HG03469 (cell line): ENCODE data around the gene KCNG2.
"Not testable (repeated sequence)": the region's sequence is repeated elsewhere in the genome, so short reads cannot be mapped to it uniquely, and the experiment has no call there.

ENCODE experiments used
- ATAC-seq: cut with Tn5 transposase; IDR thresholded peaks from one replicate; pipeline ENCODE4 v1.9.1; 2021; ENCODE audit warnings: mild to moderate bottlenecking, moderate library complexity, moderate number of reproducible peaks; ENCODE audit not compliant: unreplicated experiment

KCNG2 gene

DNA sequence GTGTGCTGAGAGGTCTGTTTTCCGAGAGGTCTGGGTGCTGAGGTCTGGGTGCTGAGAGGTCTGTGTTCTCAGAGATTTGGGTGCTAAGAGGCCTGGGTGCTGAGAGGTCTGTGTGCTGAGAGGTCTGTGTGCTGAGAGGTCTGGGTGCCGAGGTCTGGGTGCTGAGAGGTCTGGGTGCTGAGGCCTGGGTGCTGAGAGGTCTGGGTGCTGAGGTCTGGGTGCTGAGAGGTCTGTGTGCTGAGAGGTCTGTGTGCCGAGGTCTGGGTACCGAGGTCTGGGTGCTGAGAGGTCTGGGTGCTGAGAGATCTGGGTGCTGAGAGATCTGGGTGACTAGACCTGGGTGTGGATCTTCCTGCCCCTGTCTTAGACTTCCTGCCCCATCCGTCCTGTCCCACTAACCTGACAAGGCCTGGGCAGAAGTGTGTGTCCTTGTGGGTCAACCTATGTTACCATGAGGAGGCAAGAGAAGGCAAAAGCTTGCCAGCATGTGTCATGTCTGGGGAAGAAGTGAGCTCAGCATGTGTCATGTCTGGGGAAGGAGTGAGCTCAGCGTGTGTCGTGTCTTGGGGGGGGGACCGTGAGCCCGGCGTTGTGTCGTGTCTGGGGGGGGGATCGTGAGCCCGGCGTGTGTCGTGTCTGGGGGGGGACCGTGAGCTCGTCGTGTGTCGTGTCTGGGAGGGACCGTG is 69.3 kb downstream of the KCNG2 start:
- no peak for ATAC-seq

DNA sequence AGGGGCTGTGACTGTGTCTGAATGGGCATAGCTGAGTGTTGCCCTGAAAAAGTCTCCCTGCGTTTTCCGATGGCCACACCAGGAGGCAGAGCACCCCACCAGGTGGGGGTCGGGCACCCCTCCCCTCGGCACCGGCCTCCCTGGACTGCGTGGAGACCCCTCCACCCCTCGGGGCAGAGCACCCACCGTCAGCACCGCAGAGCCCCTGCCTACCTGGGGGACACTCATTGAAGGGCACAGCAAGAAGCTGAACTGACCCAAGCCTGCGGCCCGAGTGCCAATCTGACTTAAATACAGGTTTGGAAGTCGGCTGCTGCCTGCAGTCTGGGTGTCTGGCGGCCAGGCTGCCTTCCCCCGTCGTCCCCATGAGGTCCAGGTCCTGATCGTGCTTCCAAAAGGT is 69.9 kb downstream of the KCNG2 start:
- no peak for ATAC-seq

DNA sequence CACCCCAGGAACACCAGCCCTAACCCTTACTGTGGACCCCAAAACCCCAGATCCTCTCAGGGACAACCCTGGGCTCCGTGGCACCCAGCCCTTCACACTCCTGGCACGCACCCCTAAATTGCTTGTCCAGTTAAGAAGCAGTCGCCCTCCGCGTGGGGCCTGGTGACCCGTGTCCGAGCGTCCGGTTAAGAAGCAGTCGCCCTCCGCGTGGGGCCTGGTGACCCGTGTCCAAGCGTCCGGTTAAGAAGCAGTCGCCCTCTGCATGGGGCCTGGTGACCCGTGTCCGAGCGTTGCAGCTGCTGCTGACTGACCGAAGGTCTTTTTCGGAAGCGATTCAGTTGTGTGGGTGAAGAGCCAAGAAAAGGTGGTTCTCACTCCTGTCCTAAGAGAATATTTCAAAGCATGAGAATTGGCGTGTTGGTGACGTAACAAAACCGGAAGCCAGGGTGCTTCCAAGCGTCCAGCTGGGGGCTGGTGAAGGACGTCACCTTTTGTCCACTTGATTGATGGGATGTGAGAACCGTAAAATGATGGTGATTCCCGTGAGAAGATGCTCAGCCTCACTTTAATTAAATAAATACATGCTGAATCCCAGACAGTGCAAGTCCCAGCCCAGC is 70.5 kb downstream of the KCNG2 start:
- ATAC-seq: no peak

DNA sequence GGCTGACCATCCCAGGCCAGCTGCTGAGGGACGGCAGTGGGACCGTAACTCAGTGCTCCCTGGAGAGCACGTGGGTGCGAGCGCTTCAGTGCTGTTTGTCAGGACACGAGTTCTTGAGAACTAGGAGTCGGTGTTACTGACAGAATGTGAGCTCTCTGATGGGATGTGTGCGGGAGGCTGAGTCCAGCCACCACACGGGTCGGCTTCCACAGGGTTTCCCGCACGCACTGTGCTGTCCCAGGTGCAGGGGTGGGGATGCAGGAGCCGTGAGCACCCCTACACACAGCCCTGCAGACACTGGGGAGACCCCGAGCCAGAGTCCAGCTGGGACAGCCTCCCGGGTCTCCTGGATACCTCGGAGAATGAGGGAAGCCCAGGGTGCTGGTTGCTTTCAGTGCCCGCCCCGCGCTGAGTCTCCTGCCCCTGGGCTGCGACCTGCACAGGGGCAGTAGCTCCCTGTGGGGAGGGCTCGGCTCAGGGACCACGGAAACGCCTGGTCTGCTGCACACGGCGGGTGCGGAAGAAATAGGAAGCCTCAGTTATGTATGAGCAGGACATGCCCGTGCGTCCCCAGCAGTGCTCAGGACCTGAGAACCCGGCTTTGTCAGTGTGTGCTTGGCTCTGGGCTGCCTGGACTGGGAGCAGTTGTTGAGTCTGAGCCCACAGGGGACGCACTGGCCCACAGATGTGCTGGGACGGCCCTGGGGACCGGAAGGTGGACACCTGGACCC is 71.2 kb downstream of the KCNG2 start:
- ATAC-seq: no peak

DNA sequence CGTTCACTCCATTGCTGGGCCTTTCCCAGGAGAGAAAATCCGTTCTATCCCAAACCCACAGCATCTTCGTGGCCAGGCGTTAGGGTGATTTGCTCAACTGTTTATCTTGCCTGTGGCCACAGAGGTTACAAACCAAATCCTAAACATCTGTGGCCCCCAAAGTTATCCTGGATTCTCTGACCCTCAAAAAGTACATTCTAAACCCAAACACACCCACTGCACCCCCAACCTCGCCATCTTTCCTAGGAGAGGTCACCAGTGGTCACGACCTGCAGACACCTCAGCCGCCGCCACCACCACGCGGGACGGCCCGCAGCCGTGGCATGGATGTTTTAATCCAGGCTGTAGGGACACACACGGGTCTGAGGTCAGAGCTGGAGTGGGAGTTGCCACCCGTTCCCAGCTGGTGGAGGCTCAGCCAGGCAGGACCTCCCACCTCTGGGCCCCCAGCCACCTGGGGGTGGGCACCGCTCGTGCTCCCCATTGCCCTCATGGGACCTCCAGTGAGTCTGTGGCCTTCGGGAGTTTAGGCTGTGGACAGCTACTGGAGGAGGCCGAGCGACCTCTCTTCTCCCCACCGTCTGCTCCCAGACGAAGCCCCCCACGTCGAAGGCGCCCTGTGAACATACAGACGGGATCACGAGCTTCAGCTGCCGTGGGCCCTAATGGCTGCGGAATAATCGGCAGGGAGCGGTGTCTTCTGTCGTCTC is 72.0 kb downstream of the KCNG2 start:
- no peak for ATAC-seq

DNA sequence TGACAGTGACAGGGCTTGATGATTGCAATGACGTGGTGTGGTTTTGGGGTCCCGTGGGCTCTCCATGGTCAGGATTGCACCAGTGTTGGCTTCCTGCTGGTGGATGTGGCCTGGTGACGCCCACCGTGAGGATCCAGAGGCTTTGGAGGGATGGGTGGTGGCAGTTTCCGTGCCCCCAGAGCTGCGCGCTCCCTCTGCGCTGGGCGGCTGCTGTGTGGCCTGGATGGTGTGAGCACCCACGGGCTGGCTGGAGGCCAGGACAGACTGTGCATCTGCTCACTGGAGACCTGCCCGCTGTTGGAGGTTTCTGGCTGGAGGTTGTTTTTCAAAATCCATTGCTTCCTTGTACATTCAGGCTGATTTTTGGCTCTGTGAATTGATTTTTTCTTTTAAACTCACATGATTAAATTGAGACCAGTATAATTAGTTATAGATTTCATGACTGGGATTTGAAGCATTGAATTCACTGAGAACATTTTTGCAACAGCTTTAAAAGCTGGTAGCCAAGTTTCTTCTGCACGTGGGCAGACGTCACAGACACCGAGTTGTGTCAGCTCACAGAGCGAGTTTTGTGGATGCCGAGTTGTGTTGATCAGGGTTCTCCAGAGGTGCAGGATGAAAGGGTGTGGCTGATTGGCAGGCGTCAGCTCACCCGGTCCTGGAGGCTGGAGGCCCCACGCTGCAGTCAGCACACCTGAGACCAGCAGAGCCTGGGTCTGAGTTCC is 72.7 kb downstream of the KCNG2 start:
- no peak for ATAC-seq

DNA sequence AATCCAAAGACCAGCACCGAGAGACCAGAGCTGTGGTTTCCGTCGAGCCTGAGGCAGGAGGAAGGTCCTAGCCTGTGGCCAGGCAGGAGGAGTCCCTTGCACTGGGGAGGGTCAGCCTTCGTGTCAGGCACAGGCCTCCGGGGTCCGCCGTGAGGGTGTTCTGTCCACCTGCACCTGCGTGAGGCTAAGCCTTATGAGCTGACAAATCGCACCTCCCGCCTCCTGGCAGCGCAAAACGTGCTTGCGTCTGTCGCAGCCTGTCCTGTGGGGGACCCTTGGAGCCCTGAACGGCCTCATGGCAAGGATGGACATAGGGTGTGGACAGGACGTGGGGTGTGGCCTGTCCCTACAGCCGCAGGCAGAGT is 73.3 kb downstream of the KCNG2 start:
- ATAC-seq: no peak

DNA sequence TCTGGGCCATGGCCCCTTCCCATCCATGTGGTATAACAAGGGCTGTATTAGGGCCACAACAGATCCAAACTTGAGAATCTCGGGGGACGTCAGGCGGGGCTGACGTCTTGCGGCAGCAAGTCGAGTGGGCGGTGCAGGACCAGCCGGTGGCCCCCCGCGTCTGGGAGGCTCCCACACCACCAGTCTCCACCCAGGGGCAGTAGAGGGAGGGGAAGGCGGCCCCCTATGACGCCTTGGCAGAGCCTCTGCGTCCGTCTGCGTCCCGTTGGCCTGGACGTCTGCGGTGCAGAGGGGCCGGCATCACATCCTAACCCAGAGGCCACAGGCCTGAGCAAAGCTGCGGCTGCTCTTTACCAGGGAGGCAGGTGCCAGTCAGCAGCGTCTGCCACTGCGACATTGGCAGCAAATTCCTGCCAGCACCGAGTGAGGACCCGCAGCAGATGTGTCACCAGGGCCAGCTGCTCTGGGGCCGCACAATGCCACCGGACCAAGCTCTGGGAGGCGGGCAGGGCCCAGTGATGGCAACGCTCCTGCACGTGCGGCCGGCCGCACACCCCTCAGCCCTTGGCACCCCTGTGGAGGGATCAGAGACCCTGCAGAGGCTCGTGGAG is 73.8 kb downstream of the KCNG2 start:
- ATAC-seq: no peak

DNA sequence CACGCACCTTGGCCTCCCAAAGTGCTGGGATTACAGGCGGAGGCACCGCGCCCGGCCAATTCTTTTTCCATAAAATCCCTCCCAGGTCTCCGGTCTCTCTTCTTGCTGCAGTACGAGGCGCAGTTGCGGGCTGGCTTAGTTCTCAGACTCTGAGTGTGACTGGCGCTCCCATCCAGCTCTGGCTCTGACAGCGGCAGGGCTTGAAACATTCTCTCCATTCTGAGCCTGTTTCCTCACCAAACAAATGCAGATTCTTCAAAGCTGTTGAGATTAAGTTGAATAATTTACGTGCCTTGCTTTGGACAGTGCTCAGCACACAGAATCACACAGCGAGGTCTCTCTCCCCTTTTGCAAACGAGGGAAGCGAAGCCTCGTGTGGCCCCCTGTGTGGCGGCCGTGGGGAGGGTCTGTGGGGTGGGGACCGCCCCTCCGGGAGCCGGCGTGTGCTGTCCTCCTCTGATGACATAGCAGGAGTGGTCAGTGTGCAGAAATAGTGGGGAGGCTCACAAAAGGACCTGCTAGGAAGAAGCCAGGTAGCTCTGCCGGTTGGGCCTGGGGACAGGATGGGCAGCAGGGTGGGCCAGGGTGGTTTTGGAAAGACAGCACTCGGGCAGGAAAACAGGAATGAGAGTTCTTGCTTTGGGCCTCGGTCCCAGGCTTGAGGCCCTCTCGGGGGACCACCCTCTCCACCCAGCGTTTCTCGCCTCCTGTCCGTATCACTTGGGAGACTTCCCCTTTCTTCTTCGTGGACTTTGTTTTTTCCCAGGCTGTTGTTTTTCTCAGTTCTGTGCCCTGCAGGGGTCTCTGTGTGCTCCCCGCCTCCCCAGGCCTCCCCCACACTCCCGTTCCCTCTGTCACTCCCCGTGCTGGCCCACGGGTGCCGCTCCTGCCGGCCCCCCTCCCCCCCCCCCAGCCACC is 75.0 kb downstream of the KCNG2 start:
- no peak for ATAC-seq

DNA sequence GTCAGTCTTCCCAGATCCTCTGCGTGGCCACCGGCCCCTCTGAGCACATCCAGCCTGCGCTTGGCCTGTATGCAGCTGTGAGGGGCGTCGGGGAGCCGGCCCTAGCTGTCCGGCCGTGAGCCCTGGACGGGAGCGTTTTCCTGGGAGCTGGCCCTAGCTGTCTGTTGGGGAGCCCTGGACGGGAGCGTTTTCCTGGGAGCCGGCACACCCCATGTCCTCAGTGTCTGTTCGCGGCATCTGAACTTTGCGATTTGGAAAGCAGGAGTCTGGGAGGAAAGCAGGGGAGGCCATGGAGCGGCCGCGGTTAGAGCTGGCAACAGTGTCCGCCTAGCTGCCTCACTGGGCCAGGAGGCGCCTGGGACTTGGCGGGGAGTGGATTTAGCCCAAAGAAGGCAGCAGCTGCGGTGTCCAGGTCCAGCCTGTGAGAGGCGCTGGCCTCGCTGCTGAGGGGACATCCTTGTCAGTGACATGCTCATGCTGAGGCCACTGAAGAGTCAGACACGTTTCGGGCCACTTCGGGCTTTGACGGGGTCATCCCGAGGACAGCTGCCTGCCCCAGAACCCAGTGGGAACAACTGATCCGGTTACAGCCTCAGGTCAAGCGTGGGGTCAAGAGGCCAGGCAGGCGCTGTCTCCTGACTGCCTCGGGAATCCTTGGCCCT is 75.8 kb downstream of the KCNG2 start:
- no peak for ATAC-seq

DNA sequence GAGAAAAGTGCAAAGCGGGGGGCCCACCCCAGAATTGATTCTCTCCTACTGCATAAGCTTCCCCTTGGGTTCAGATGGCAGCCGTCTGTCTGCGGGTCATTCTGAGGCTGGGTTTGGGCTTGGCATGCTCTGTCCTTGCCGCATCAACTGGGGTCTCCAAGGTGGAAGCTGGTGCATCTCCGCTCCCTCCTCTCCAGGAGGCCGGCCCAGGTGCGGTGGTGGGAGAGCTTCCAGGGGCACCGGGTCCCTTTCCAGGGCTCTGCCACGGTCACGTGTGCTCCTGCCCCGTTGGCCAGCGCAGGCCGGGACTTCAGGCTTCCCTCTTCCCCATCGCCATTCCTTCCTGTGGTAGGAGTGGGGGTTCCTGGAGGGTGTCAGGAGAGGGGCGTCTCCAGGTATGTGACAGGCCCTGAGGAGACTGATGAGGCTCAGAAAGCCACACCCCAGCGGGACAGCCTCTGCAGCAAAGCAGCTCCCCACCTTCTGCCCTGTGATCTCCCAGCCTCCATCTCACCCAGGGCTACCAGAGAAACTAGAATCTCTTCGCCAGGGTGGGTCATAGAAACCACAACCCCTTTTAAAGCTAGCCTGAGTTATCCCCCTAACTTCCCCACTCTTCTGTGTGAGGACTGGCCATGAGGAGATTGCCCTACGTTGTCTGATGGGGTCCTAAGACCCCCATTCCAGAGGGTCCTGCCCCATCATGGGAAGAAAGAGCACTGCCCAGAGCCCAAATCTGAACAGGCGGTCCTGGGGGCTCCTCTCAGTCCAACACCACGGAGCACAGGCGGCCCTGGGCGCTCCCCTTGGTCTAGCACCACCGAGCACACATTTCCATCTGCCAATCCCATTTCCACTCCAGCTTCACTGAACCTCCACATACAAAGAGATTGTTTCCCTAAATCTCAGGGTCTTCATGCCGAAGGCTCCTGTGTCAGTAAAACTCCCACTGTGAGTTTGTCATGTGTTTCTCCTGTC is 77.1 kb downstream of the KCNG2 start:
- no peak for ATAC-seq

DNA sequence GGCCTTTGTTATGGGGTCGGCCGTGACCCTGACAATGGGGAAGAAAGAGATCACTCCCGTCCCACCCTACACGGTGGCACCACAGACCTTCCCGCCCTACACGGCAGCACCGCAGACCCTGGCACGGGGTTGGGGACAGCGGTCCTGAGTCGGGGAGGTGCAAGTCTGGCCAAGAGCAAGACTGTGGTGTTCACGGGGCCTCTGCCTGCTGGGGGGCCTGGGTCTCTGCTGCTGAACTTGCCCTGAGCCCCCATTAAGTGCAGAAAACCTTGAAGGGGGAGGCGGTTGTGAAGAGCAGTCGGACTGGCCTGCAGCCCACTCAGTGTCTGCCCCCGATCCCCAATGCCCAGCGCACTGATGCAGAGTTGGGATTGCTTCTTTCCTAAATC is 77.8 kb downstream of the KCNG2 start:
- ATAC-seq: no peak

DNA sequence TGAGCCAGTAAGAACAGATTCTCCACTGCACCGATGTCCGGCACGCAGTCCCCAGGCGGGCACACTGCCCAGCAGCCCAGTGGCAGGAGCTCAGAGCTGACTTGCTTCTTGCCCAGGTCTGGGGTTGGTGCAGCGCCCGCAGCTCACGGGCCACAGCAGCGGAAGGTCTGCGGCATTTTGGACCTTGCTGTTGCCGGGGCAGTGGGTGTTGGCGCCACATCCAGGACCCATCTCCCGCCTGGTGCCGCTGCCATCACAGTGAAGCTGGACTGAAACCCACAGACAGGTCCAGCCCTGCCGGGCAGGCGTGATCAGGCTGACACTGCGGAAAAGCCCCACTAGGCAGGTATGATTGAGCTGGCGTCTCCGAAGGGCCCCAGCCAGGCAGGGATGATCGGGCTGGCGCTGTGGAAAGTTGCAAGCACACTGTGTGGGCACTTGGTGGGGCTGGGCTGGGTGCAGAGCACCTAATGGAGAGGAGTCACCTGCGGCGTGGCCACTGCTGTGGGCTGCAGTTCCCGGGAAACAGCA is 78.3 kb downstream of the KCNG2 start:
- no peak for ATAC-seq

DNA sequence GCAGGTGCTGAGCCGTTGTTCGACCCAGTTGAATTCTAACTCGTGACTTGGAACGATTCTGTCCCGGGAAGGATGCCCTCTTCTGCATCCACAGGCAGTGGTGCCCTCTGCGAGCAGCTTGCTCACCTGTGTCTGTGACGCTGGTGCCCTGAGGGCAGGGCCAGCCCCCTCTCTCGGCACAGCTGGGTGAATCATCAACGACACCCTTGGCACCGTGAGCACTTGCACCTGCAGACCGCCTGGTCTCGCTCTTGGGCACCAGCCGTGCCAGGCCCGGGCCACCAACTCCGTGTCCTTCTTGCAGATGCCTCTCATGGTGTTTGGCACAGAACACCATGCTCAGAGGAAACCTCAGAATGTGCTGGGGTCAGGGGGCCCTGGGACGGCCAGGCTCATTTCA is 78.8 kb downstream of the KCNG2 start:
- no peak for ATAC-seq

DNA sequence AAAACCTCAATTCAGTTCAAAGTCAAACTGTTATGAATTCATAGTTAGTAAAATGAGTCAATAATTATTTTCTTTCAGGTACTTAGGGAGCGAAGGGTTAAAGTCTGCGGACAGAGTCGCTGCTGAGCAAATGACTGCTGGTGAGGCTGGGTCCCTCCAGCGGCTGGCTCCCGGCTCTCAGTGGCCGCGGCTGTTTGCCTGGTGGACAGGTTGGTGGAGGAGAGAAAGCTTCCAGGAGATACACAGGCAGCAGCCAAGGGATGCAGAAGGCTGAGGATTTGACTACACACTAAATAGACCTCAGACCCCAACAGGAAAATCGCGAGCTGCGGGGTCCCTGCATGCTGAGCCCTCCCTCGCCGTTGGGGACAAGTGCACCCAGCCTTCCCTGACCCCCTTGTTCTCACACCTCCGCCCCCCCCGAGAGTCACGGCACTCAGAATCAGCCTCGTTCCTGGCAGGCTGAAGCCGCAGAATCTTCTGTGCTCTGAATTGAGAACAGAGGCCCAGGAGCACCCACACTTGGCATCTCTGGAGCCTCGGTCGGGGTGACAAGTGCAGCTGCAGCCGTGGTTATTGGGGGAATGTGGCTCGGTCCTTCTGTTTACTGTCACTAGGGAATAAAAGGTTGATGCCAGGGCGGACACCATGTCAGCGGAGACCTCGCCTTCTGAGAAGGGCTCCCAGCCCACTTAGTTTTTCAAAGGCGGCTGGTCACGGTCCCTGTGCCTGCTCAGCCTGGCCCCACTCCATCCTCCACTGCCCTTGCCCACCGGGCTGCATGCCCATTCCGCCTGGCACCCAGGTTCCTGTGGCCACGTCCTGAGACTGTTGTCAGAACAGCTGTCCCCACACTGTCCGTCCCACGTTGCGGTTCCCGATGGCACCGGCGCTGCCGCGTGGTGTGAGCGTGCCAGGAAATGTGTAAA is 79.7 kb downstream of the KCNG2 start:
- no peak for ATAC-seq

DNA sequence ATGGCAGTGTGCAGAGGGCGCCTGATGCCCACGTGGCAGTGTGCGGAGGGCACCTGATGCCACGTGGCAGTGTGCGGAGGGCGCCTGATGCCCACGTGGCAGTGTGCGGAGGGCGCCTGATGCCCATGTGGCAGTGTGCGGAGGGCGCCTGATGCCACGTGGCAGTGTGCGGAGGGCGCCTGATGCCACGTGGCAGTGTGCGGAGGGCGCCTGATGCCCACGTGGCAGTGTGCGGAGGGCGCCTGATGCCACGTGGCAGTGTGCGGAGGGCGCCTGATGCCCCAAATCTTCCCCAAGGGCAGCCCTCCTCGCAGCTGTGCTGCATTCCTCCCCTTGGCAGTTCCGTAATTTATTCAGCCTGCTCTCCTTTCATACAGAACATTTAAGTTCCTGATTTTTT is 80.5 kb downstream of the KCNG2 start:
- not testable (repeated sequence) for ATAC-seq
